Measurements from ENCODE around the gene TACC2.
"Not testable (repeated sequence)": the region's sequence is repeated elsewhere in the genome, so short reads cannot be mapped to it uniquely, and the experiment has no call there.

TACC2 gene

GRCh38 chr10:121988361-121989324 lies at the start of gene TACC2:
Gene TACC2, plus strand, starts transcription at chr10:121989163. Its CDS starts 32,819 bp downstream, at chr10:122021982.
- H3K4me1 Mint-ChIP-seq (ENCODE audit: low read depth), result peaks cover 5% of the 10 kb centered on the region
- H3K27me3 Mint-ChIP-seq (ENCODE audit: low read depth), result peaks cover under 1% of the 10 kb centered on the region
- H3K27ac Mint-ChIP-seq, result no peak within 1 kb of the TSS
- no peak within 1 kb of the TSS for H3K4me3 Mint-ChIP-seq
- peaks cover 21% of the 10 kb centered on the region for H3K9me3 Mint-ChIP-seq
- peaks cover 1% of the 10 kb centered on the region for H3K36me3 Mint-ChIP-seq (ENCODE audit: low read depth)

- Mint-ChIP-seq H3K9me3 (no peaks in the 10 kb centered on the region), H3K27me3 (ENCODE audit: low read depth) (peaks cover 12% of the 10 kb centered on the region), H3K36me3 (ENCODE audit: low read depth) (no peaks in the 10 kb centered on the region), H3K4me3 (no peak overlapping the region), H3K4me1 (ENCODE audit: low read depth) (no peaks in the 10 kb centered on the region), H3K27ac (no peak overlapping the region)
Observed at GRCh38 chr10:121941532-121941931, 47.4 kb upstream of the TACC2 start.

- peaks cover 12% of the 10 kb centered on the region for H3K27me3 Mint-ChIP-seq (ENCODE audit: low read depth)
- H3K36me3 Mint-ChIP-seq (ENCODE audit: low read depth), result no peaks in the 10 kb centered on the region
- H3K4me3 Mint-ChIP-seq, result no peak overlapping the region
- H3K4me1 Mint-ChIP-seq (ENCODE audit: low read depth), result no peaks in the 10 kb centered on the region
- no peak overlapping the region for H3K27ac Mint-ChIP-seq
- no peaks in the 10 kb centered on the region for H3K9me3 Mint-ChIP-seq
Observed at GRCh38 chr10:121942749-121943416, 46.1 kb upstream of the TACC2 start.

DNA sequence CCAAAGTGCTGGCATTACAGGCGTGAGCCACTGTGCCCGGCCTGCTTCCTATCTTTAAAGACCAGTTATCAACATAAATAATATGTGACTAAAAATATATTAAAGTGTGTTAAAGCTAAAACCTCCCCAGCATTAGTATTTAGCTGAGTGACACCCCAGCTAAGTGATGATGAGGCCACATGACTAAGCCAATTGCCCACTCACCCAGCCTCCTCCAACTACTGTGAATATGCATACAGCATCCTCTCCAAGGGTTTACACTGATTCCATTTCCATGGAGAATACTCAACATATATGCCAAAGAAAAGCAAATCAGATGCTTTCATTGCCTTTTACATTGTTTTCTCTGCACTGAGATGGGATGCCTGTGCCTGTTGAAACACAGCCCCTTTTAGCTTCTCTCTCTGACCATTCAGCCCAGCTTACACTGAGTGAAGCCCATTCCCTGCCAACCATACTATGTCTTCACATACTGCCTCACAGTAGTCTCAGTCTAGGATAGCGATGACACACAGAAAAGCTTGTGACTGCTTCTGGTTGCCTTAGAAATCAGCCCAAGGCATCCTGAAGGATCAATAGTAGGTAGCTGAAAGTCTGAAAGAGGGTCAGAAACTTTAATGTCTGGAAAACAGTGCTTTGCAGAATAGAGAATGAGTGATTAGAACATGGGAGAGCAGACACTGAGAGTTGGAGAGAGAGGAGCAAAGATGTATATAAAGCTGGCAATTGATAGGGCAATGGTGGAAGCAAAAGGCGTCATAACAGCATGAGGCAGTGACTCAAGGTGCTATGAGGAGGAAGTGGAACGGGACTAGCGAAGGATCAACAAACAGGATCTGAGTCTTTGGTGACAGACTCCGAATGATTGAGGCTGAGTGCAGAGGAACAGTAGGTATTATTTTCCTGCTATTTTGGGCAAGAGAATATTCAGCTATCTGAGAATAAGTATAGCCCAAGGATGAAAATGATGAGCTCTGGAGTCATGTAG lies 41.3 kb upstream of the TACC2 start:
- Mint-ChIP-seq H3K27ac (no peak overlapping the region), H3K9me3 (no peaks in the 10 kb centered on the region), H3K36me3 (ENCODE audit: low read depth) (no peaks in the 10 kb centered on the region)

DNA sequence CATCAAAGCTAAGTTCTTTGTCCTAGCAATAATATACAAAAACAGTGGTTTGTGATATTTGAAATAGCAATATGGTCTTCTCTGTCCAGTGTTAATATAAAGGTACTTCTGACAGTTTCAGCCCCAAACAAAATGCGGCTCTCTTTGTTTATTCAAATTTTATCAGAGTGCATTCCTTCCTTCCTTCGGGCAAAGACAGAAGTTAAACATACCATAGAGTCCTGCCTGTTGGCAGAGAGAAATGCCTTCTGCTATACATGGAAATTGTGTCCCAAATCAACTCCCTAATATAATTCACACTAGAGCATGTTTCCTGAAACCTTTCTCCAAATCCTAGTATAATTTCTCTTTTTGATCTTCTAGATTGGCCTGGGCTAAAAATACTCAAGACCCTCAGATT lies 39.9 kb upstream of the TACC2 start:
- Mint-ChIP-seq H3K9me3 (no peaks in the 10 kb centered on the region), H3K4me3 (no peak overlapping the region), H3K27ac (no peak overlapping the region), H3K27me3 (ENCODE audit: low read depth) (no peaks in the 10 kb centered on the region), H3K4me1 (ENCODE audit: low read depth) (no peaks in the 10 kb centered on the region), H3K36me3 (ENCODE audit: low read depth) (peaks cover 7% of the 10 kb centered on the region)

More for the DNA sequence above, 41.3 kb upstream of the TACC2 start:
- Mint-ChIP-seq H3K4me1 (ENCODE audit: low read depth) (no peaks in the 10 kb centered on the region), H3K27me3 (ENCODE audit: low read depth) (no peaks in the 10 kb centered on the region), H3K4me3 (no peak overlapping the region)

GRCh38 chr10:121949451-121949850 lies 39.5 kb upstream of the TACC2 start:
- H3K9me3 Mint-ChIP-seq, result no peaks in the 10 kb centered on the region
- peaks cover 7% of the 10 kb centered on the region for H3K36me3 Mint-ChIP-seq (ENCODE audit: low read depth)
- no peak overlapping the region for H3K4me3 Mint-ChIP-seq
- H3K27ac Mint-ChIP-seq, result no peak overlapping the region
- H3K4me1 Mint-ChIP-seq (ENCODE audit: low read depth), result no peaks in the 10 kb centered on the region
- H3K27me3 Mint-ChIP-seq (ENCODE audit: low read depth), result no peaks in the 10 kb centered on the region

DNA sequence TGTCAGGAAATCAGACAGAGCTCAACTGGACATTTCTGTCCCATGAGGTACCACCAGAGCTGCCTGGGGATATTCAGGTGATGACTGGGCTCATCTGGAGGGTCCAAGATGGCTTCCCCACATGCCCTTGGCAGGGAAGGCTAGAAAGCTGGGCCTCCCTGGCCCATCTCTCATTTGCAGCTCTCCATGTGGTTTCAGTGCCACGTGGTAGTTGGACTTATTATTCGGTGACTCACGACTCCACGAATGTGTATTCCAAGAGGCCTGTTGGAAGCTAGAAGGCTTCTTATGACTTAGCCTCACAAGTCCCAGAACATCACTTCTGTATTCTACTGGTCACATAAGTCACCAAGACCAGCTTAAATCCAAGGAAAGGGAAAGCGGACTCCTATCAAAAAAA lies 36.7 kb upstream of the TACC2 start:
- Mint-ChIP-seq H3K27me3 (ENCODE audit: low read depth) (no peaks in the 10 kb centered on the region), H3K4me3 (no peak overlapping the region), H3K36me3 (ENCODE audit: low read depth) (peaks cover 15% of the 10 kb centered on the region), H3K4me1 (ENCODE audit: low read depth) (no peaks in the 10 kb centered on the region), H3K27ac (no peak overlapping the region), H3K9me3 (no peaks in the 10 kb centered on the region)

DNA sequence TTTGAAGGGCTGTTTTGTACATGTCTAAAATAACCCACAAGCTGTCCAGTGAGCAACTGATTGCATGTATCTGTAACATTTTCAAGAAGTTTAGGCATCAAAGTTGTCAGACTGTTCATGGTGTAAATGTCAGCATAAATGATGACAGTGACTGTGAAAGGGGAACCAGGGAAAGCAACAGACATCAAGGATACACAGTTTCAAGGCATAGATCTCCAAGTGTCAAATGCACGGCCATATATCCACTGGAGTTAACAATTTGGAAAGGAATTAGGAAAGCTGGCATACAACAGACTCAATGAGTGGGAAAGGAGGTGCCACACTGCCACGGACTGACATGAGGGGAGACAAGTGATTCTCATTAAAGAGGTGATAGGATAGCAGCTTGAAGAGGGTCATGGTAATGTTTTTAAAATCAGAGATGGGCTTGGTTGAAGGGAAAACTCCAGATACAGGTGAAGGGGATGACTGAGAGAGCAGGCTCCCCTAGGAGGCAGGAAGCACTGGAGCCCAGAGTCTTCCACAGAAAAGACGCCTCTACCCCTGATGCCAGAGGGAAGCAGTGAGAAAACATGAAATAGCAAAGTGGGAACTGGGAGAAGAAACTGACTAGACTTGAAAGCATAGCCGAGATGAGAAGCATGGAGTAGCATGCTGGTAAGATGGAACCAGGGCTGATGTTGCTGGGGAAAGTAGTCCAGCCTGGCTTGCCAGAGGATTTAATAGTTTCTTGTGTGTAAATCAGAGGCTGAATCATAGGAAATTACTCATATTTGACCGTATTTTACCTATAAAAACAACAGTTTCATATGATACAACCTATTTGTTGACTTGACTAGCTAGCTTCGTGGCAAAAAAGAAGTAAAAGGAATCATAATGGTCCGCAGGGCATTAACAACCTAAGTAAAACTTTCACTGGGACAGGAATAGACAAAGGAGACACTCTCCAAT lies 32.6 kb upstream of the TACC2 start:
- Mint-ChIP-seq H3K27me3 (ENCODE audit: low read depth) (no peaks in the 10 kb centered on the region), H3K36me3 (ENCODE audit: low read depth) (peaks cover 23% of the 10 kb centered on the region), H3K27ac (no peak overlapping the region), H3K4me3 (no peak overlapping the region), H3K4me1 (ENCODE audit: low read depth) (no peaks in the 10 kb centered on the region), H3K9me3 (no peaks in the 10 kb centered on the region)

GRCh38 chr10:121959671-121960070 lies 29.3 kb upstream of the TACC2 start:
- no peaks in the 10 kb centered on the region for H3K27me3 Mint-ChIP-seq (ENCODE audit: low read depth)
- peaks cover 22% of the 10 kb centered on the region for H3K36me3 Mint-ChIP-seq (ENCODE audit: low read depth)
- H3K4me3 Mint-ChIP-seq, result no peak overlapping the region
- H3K9me3 Mint-ChIP-seq, result no peaks in the 10 kb centered on the region
- H3K4me1 Mint-ChIP-seq (ENCODE audit: low read depth), result no peaks in the 10 kb centered on the region
- no peak overlapping the region for H3K27ac Mint-ChIP-seq

GRCh38 chr10:121961456-121961855 lies 27.5 kb upstream of the TACC2 start:
- peaks cover 25% of the 10 kb centered on the region for H3K36me3 Mint-ChIP-seq (ENCODE audit: low read depth)
- H3K27me3 Mint-ChIP-seq (ENCODE audit: low read depth), result no peaks in the 10 kb centered on the region
- H3K4me1 Mint-ChIP-seq (ENCODE audit: low read depth), result no peaks in the 10 kb centered on the region
- no peaks in the 10 kb centered on the region for H3K9me3 Mint-ChIP-seq
- H3K27ac Mint-ChIP-seq, result no peak overlapping the region
- no peak overlapping the region for H3K4me3 Mint-ChIP-seq

GRCh38 chr10:121965996-121966395 lies 23.0 kb upstream of the TACC2 start:
- no peak overlapping the region for H3K27ac Mint-ChIP-seq
- no peaks in the 10 kb centered on the region for H3K4me1 Mint-ChIP-seq (ENCODE audit: low read depth)
- no peak overlapping the region for H3K4me3 Mint-ChIP-seq
- no peaks in the 10 kb centered on the region for H3K9me3 Mint-ChIP-seq
- H3K27me3 Mint-ChIP-seq (ENCODE audit: low read depth), result no peaks in the 10 kb centered on the region
- H3K36me3 Mint-ChIP-seq (ENCODE audit: low read depth), result peaks cover 18% of the 10 kb centered on the region

GRCh38 chr10:121969086-121969485 lies 19.9 kb upstream of the TACC2 start:
- not testable (repeated sequence) for H3K9me3 Mint-ChIP-seq; H3K27me3 Mint-ChIP-seq (ENCODE audit: low read depth); H3K4me3 Mint-ChIP-seq; H3K27ac Mint-ChIP-seq
- H3K36me3 Mint-ChIP-seq (ENCODE audit: low read depth), result peaks cover 16% of the 10 kb centered on the region
- peaks cover 12% of the 10 kb centered on the region for H3K4me1 Mint-ChIP-seq (ENCODE audit: low read depth)

GRCh38 chr10:121974019-121974534 lies 14.9 kb upstream of the TACC2 start:
- H3K27me3 Mint-ChIP-seq (ENCODE audit: low read depth), result no peaks in the 10 kb centered on the region
- peaks cover 10% of the 10 kb centered on the region for H3K9me3 Mint-ChIP-seq
- peaks cover 13% of the 10 kb centered on the region for H3K4me1 Mint-ChIP-seq (ENCODE audit: low read depth)
- peak overlapping the region; percentile 87 for H3K4me3 Mint-ChIP-seq
- H3K27ac Mint-ChIP-seq, result peak overlapping the region; percentile 26
- peaks cover 4% of the 10 kb centered on the region for H3K36me3 Mint-ChIP-seq (ENCODE audit: low read depth)

Data from T-helper 1 cell treated with Interleukin-12 subunit alpha and Interleukin-12 subunit beta and Interleukin-4 antibody, amounts not matched to agents 30 μg/mL and 1 μg/mL, for 36 hours (primary cell).